Smooth muscle cell (in vitro differentiated cells): ENCODE results near the gene RMI1. TPM values are rescaled to one million over a fixed set of nuclear protein-coding genes. Genes with fewer than 3 reads are reported as not detected.

ENCODE experiments used
- DNase-seq: peaks from one replicate; lab custom pipeline; 2025; ENCODE audit not compliant: unreplicated experiment; lab: John Stamatoyannopoulos, UW
- H2AFZ ChIP-seq: fragments of 200-600 bp; sonication (generic); 2 replicates; pipeline ENCODE4 v1.6.0; 2016; ENCODE audit warnings: antibody characterized with exemption, low read depth, mild to moderate bottlenecking
- H3F3A ChIP-seq: fragments of 200-600 bp; sonication (generic); 2 replicates; pipeline ENCODE4 v1.6.0; 2017; ENCODE audit warnings: antibody characterized with exemption, low read depth
- H3K27ac ChIP-seq: fragments of 200-600 bp; sonication (generic); 2 replicates; pipeline ENCODE4 v1.5.1; 2016; ENCODE audit warnings: low read depth, mild to moderate bottlenecking
- H3K27me3 ChIP-seq: fragments of 200-600 bp; sonication (generic); 2 replicates; pipeline ENCODE4 v1.6.1; 2016; ENCODE audit warnings: low read depth, mild to moderate bottlenecking
- H3K36me3 ChIP-seq: fragments of 200-600 bp; sonication (generic); 2 replicates; pipeline ENCODE4 v1.5.1; 2016; ENCODE audit warnings: low read depth
- H3K4me1 ChIP-seq: fragments of 200-600 bp; sonication (generic); 2 replicates; pipeline ENCODE4 v1.5.1; 2016; ENCODE audit warnings: low read depth
- H3K4me2 ChIP-seq: fragments of 200-600 bp; sonication (generic); 2 replicates; pipeline ENCODE4 v1.6.0; 2016; ENCODE audit warnings: mild to moderate bottlenecking
- H3K4me3 ChIP-seq: fragments of 200-600 bp; sonication (generic); 2 replicates; pipeline ENCODE4 v1.5.1; 2016; ENCODE audit warnings: mild to moderate bottlenecking
- H3K79me2 ChIP-seq: fragments of 200-600 bp; sonication (generic); 2 replicates; pipeline ENCODE4 v1.6.0; 2016; ENCODE audit warnings: low read depth, mild to moderate bottlenecking
- H3K9ac ChIP-seq: fragments of 200-600 bp; sonication (generic); 2 replicates; pipeline ENCODE4 v1.6.0; 2016; ENCODE audit warnings: low read depth
- H3K9me3 ChIP-seq: fragments of 200-600 bp; sonication (generic); replicated peaks from 2 replicates; pipeline ENCODE4 v1.5.1; 2016; ENCODE audit warnings: low read depth
- H4K20me1 ChIP-seq: fragments of 200-600 bp; sonication (generic); 2 replicates; pipeline ENCODE4 v1.6.0; 2016; ENCODE audit warnings: low read depth
- WGBS: methylation state at CpG from one replicate; pipeline ENCODE4 v1.1.7; 2016; ENCODE audit warnings: low lambda C conversion rate; 5-methylcytosine and 5-hydroxymethylcytosine counted together
- polyA plus RNA-seq: library from polyadenylated mRNA; unstranded; fragments of >200 nt; fragmentation: Nextera tagmentation; extraction: Ambion mirVana; gene quantifications from 2 replicates; pipeline ENCODE4 v1.2.1, GENCODE V29; 2016
- total RNA-seq: library from RNA; depleted of rRNA; stranded (reverse); fragments of >200 nt; gene quantifications from 2 replicates; pipeline ENCODE4 v1.2.3, GENCODE V29; 2014
- TF ChIP-seq, protein P1 (sequence below): fragments of 200-600 bp; sonication (generic); IDR thresholded peaks from 2 replicates; pipeline ENCODE4 v1.5.1; 2017; ENCODE audit warnings: borderline replicate concordance, mild to moderate bottlenecking, antibody characterized with exemption; ENCODE audit not compliant: insufficient read depth, poor library complexity, severe bottlenecking

Gene RMI1
- total and polyA plus RNA-seq, 2 experiments from 2014 or later: 3.2 to 11.1 TPM

DNA sequence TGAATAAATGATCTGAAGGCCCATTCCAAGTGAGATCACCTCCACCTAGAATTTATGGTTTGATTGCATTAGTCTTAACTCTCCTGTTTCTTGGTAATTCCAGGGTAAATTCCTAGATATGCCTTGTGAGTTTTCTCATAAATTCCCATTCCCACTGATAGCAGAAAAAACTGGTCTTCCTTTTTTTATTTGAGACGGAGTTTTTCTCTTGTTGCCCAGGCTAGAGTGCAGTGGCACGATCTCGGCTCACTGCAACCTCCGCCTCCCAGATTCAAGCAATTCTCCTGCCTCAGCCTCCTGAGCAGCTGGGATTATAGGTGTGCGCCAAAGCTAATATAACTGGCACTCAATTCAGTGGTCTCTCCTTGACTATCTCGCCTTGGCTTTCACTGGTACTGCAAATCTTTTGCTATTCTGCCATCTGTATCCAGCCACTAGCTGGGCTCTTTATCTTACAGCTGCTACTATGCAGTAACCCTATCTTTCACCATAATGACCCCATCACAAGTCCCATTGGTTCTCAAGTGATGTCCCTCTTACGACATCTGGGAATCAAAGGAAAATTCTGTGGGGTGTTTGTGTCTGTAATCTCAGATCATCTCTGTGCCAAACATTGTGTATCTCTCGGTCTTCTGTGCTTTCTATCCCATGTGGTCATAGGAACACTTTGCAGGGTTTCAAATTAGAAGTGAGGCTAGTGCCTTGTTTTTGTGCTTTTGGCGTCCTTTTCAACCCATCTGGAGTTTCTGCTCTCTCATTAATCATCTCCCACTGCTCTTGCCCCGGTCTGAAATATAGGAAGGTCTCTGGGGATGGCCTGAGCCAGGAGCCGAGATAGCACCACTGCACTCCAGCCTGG is 15.0 kb upstream of the RMI1 start:
- WGBS: 75% methylated on average over 11 of the region's 11 CpGs
- Histone ChIP-seq H4K20me1 (peaks cover 53% of the 10 kb centered on the region), H3K79me2 (no peaks in the 10 kb centered on the region), H3K27ac (peak overlapping the region; percentile 32), H3K9me3 (no peaks in the 10 kb centered on the region), H3K4me2 (no peak overlapping the region), H3K4me1 (no peaks in the 10 kb centered on the region), H3K36me3 (peaks cover 30% of the 10 kb centered on the region), H3F3A (peaks cover 51% of the 10 kb centered on the region), H3K27me3 (no peaks in the 10 kb centered on the region), H2AFZ (no peak overlapping the region), H3K9ac (no peak overlapping the region), H3K4me3 (no peak overlapping the region)
- no peak for DNase-seq
- TF ChIP-seq, protein P1, sequence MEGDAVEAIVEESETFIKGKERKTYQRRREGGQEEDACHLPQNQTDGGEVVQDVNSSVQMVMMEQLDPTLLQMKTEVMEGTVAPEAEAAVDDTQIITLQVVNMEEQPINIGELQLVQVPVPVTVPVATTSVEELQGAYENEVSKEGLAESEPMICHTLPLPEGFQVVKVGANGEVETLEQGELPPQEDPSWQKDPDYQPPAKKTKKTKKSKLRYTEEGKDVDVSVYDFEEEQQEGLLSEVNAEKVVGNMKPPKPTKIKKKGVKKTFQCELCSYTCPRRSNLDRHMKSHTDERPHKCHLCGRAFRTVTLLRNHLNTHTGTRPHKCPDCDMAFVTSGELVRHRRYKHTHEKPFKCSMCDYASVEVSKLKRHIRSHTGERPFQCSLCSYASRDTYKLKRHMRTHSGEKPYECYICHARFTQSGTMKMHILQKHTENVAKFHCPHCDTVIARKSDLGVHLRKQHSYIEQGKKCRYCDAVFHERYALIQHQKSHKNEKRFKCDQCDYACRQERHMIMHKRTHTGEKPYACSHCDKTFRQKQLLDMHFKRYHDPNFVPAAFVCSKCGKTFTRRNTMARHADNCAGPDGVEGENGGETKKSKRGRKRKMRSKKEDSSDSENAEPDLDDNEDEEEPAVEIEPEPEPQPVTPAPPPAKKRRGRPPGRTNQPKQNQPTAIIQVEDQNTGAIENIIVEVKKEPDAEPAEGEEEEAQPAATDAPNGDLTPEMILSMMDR: no peak

GRCh38 chr9:83966209-83966582 is 14.4 kb upstream of the RMI1 start:
- Histone ChIP-seq H3K27me3 (no peaks in the 10 kb centered on the region), H3K4me1 (no peaks in the 10 kb centered on the region), H3K27ac (peak overlapping the region; percentile 32), H3K9me3 (no peaks in the 10 kb centered on the region), H3F3A (peaks cover 57% of the 10 kb centered on the region), H3K36me3 (peaks cover 36% of the 10 kb centered on the region), H3K9ac (no peak overlapping the region), H3K79me2 (no peaks in the 10 kb centered on the region), H3K4me2 (no peak overlapping the region), H2AFZ (no peak overlapping the region), H4K20me1 (peaks cover 60% of the 10 kb centered on the region), H3K4me3 (no peak overlapping the region)
- TF ChIP-seq, protein P1: no peak
- 94% methylated on average over 8 of the region's 8 CpGs for WGBS
- DNase-seq: no peak

GRCh38 chr9:83967073-83967472 is 13.5 kb upstream of the RMI1 start:
- Histone ChIP-seq H3K4me2 (no peak overlapping the region), H3K9me3 (no peaks in the 10 kb centered on the region), H3F3A (peaks cover 66% of the 10 kb centered on the region), H4K20me1 (peaks cover 68% of the 10 kb centered on the region), H3K27me3 (no peaks in the 10 kb centered on the region), H3K4me3 (no peak overlapping the region), H3K4me1 (no peaks in the 10 kb centered on the region), H3K9ac (no peak overlapping the region), H3K79me2 (peaks cover under 1% of the 10 kb centered on the region), H2AFZ (no peak overlapping the region), H3K36me3 (peaks cover 45% of the 10 kb centered on the region), H3K27ac (peak overlapping the region; percentile 23)
- TF ChIP-seq, protein P1: no peak
- WGBS: 94% methylated on average over 1 of the region's 1 CpG
- DNase-seq: no peak
